Kidney epithelial cell (primary cell): ENCODE measurements around the gene TMED4. TPM values are rescaled to one million over a fixed set of nuclear protein-coding genes. Genes with fewer than 3 reads are reported as not detected.

Source experiments
- DNase-seq: peaks from one replicate; pipeline ENCODE4 v3.0.0-alpha.2; 2010; ENCODE audit warnings: low read depth
- H3K27me3 ChIP-seq: 2 replicates; pipeline ENCODE4 v1.6.0; 2011; ENCODE audit warnings: low read length; ENCODE audit not compliant: control insufficient read depth, insufficient read depth
- H3K36me3 ChIP-seq: 2 replicates; pipeline ENCODE4 v1.5.1; 2011; ENCODE audit warnings: low read length; ENCODE audit not compliant: control insufficient read depth, insufficient read depth
- H3K4me3 ChIP-seq: 2 replicates; pipeline ENCODE4 v1.5.1; 2011; ENCODE audit warnings: low read depth, mild to moderate bottlenecking, control low read depth, low read length
- total RNA-seq: library from RNA; depleted of rRNA; stranded (reverse); fragments of >200 nt; gene quantifications from 2 replicates; pipeline ENCODE4 v1.2.3, GENCODE V29; 2015
- TF ChIP-seq, protein P1 (sequence below): IDR thresholded peaks from 2 replicates; pipeline ENCODE4 v1.5.1; 2011; ENCODE audit warnings: mild to moderate bottlenecking, moderate library complexity, low read length, control low read depth, inconsistent platforms; ENCODE audit not compliant: insufficient read depth, poor library complexity, severe bottlenecking

TMED4 gene
- total RNA-seq, 1 donor from 2014 or later: 159 TPM

DNA sequence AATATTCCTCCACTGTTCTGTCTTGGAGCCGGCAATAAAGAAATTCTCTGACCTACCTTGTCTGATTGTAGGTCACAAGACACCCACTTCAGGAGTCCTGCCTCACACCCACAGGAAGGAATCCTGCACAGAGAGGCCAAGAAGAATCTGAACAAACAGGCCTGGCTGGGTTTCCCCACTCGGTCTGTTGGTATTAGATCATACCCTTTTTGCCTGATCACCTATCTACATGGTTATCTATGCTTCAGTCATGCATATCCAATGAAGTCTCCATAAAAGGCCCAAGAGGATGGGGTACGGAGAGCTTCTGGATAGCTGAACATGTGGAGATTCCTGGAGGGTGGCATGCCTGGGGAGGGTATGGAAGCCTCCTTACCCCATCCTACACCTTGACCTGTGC, 36.7 kb upstream of the TMED4 start:
- TF ChIP-seq, protein P1, sequence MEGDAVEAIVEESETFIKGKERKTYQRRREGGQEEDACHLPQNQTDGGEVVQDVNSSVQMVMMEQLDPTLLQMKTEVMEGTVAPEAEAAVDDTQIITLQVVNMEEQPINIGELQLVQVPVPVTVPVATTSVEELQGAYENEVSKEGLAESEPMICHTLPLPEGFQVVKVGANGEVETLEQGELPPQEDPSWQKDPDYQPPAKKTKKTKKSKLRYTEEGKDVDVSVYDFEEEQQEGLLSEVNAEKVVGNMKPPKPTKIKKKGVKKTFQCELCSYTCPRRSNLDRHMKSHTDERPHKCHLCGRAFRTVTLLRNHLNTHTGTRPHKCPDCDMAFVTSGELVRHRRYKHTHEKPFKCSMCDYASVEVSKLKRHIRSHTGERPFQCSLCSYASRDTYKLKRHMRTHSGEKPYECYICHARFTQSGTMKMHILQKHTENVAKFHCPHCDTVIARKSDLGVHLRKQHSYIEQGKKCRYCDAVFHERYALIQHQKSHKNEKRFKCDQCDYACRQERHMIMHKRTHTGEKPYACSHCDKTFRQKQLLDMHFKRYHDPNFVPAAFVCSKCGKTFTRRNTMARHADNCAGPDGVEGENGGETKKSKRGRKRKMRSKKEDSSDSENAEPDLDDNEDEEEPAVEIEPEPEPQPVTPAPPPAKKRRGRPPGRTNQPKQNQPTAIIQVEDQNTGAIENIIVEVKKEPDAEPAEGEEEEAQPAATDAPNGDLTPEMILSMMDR: no peak
- Histone ChIP-seq H3K36me3 (no peaks in the 10 kb centered on the region), H3K27me3 (no peaks in the 10 kb centered on the region), H3K4me3 (no peak overlapping the region)
- peak; percentile 75 for DNase-seq

DNA sequence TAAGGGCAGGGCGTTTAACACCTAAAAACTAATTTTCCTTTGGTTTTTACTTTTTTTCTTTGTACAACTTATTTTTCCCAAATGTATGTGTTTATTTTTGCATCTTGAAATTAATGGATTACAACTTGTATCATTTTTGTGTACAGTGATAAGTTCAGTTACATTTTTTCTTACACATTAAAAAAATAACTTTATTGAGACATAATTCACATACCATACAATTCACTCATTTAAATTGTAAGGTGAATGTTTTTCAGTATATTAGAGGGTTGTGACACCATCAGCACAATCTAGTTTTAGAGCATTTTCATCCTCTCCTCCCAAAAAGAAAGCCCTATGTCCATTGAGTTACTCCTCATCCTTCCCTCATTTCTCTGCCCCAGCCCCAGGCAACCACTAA, 36.0 kb upstream of the TMED4 start:
- H3K4me3 ChIP-seq: no peak overlapping the region
- no peaks in the 10 kb centered on the region for H3K27me3 ChIP-seq
- DNase-seq: no peak
- H3K36me3 ChIP-seq: no peaks in the 10 kb centered on the region
- TF ChIP-seq, protein P1: no peak

DNA sequence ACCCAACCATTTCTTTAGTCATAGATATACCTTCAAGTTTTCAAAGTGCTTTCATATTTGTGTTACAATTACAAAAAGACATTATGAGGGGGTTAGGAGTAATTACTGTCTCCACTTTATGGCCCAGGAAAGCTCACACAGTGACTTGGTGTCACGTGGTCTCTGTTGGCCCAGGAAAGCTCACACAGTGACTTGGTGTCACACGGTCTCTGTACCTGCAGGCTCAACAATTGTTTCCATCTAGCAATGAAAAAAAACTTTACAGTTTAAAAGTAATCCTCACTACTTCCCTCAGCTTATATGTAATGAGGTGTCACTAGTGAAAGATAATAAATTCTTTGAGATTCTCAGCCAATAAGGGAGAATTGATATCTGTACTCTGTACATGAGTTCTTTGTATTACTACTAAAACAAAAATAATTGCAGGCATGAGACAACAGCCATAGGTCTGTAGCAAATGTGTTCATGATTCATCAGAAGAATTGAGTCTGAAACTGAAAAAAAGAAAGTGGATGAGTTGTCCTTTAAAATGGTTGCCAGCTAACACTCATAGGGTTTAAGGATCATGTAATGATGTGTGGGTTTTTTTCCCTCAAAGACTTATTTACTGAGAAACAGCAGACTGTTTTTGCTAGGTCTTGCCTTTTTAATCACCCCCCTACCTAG, 35.3 kb upstream of the TMED4 start:
- no peak for DNase-seq
- H3K36me3 ChIP-seq: no peaks in the 10 kb centered on the region
- H3K4me3 ChIP-seq: no peak overlapping the region
- TF ChIP-seq, protein P1: no peak
- H3K27me3 ChIP-seq: no peaks in the 10 kb centered on the region

DNA sequence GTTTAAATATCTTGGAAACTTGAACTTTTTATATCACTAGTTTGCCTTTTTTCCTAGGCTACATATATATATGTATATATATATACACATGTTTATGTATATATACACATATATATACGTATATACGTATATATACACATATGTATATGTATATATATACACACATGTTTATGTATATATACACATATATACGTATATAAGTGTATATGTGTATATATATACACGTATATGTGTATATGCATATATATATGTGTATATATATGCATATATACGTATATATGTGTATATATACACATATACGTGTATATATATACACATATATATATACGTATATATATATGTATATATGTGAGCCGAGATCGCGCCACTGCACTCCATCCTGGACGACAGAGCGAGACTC, 34.5 kb upstream of the TMED4 start:
- no peak for DNase-seq
- H3K36me3 ChIP-seq: no peaks in the 10 kb centered on the region
- H3K27me3 ChIP-seq: no peaks in the 10 kb centered on the region
- H3K4me3 ChIP-seq: no peak overlapping the region
- TF ChIP-seq, protein P1: no peak

DNA sequence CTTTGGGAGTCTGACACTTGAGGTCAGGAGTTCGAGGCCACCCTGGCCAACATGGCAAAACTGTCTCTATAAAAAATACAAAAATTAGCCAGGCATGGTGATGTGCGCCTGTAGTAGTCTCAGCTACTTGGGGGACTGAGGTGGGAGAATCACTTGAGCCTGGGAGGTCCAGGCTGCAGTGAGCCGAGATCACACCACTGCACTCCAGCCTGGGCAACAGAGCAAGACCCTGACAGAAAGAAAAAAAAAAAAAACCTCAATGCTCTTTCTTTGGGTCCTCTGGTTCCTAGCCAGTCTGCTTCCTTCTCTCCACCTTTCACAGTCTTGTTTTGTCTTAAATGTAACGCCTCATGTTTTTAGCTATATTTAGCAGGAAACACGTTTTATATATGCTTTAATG, 33.8 kb upstream of the TMED4 start:
- Histone ChIP-seq H3K27me3 (no peaks in the 10 kb centered on the region), H3K4me3 (no peak overlapping the region), H3K36me3 (no peaks in the 10 kb centered on the region)
- TF ChIP-seq, protein P1: no peak
- DNase-seq: no peak

DNA sequence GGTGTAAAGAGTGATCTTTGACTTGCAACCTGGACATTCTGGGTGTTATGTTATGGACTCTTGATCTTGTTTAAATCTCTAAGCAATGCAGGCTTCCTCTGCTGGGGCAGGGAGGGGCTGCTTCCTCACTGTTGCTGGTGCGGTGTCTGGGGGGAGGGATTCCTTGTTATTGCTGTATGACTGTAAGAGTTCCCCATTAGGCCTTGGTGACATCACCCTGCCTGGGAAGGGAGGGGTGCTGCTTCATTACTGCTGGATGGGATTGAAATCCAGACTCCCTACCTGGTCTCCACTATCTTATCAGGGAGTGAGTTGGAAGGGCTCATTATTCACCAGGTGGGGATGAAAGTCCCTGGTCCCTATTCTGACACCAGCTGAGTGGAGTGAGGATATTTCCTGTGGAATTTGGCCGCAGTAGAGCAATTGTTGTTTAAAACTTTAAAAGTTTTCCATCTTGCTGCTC, 33.1 kb upstream of the TMED4 start:
- Histone ChIP-seq H3K4me3 (no peak overlapping the region), H3K36me3 (no peaks in the 10 kb centered on the region), H3K27me3 (no peaks in the 10 kb centered on the region)
- no peak for DNase-seq
- TF ChIP-seq, protein P1: no peak
